Spleen (tissue), 11 donors: Measurements from ENCODE around the gene TMEM144. TPM values are rescaled to one million over a fixed set of nuclear protein-coding genes. Genes with fewer than 3 reads are reported as not detected.

Experiments
- DNase-seq: peaks from one replicate; pipeline ENCODE4 v3.0.0-alpha.2; 2020
- H3K27ac ChIP-seq, 8 donors: fragments of 200-600 bp; sonication (generic) in 7 of 8; 1 replicate in 4 of 8; 2 replicates in 4 of 8; pipeline versions ENCODE4 v1.5.0 to v1.8.0; 2016 to 2021; ENCODE audit warnings: inconsistent platforms in 4 of 8, mild to moderate bottlenecking in 4 of 8, moderate library complexity in 1 of 8
- H3K27me3 ChIP-seq, 7 donors: fragments of 200-600 bp; sonication (generic) in 6 of 7; replicated peaks in 1 of 7; 1 replicate in 4 of 7; 2 replicates in 3 of 7; pipeline versions ENCODE4 v1.5.0 to v1.8.0; 2016 to 2021; ENCODE audit warnings: inconsistent platforms in 3 of 7, mild to moderate bottlenecking in 1 of 7
- H3K36me3 ChIP-seq, 6 donors: fragments of 200-600 bp; sonication (generic) in 5 of 6; 1 replicate in 4 of 6; 2 replicates in 2 of 6; pipeline versions ENCODE4 v1.5.0 to v1.8.0; 2016 to 2021; ENCODE audit warnings: inconsistent platforms in 2 of 6
- H3K4me1 ChIP-seq, 6 donors: fragments of 200-600 bp; sonication (generic) in 5 of 6; 1 replicate in 3 of 6; 2 replicates in 3 of 6; pipeline versions ENCODE4 v1.5.0 to v1.8.0; 2016 to 2021; ENCODE audit warnings: inconsistent platforms in 3 of 6
- H3K4me3 ChIP-seq, 8 donors: fragments of 200-600 bp; sonication (generic) in 7 of 8; 1 replicate in 4 of 8; 2 replicates in 4 of 8; pipeline versions ENCODE4 v1.5.0 to v1.8.0; 2016 to 2021; ENCODE audit warnings: inconsistent platforms in 4 of 8, mild to moderate bottlenecking in 4 of 8, moderate library complexity in 2 of 8
- H3K9me3 ChIP-seq, 8 donors: fragments of 200-600 bp; sonication (generic) in 7 of 8; 1 replicate in 4 of 8; 2 replicates in 4 of 8; pipeline versions ENCODE4 v1.5.0 to v1.8.0; 2016 to 2021; ENCODE audit warnings: inconsistent platforms in 4 of 8
- CTCF ChIP-seq, 11 experiments: fragments of 200-600 bp in 7 of 11; fragments of 450-650 bp in 4 of 11; sonication (generic) in 4 of 11; IDR thresholded peaks in 8 of 11; conservative IDR thresholded peaks in 3 of 11; 1 replicate in 7 of 11; 2 replicates in 4 of 11; pipeline versions ENCODE4 v1.4.0 to v1.8.0; 2016 to 2021; ENCODE audit warnings: antibody characterized with exemption in 11 of 11, inconsistent platforms in 4 of 11, mild to moderate bottlenecking in 1 of 11
- POLR2A ChIP-seq, 3 donors: fragments of 450-650 bp; IDR thresholded peaks; one replicate each; pipeline ENCODE4 v1.5.1; 2017; ENCODE audit warnings: antibody characterized with exemption in 3 of 3, mild to moderate bottlenecking in 1 of 3
- POLR2AphosphoS5 ChIP-seq, 3 donors: sonication (generic); formaldehyde crosslinking; IDR thresholded peaks; one replicate each; pipeline ENCODE4 v1.5.1; 2017; ENCODE audit warnings: antibody characterized with exemption in 3 of 3
- WGBS, 5 donors: extraction: QIAGEN DNeasy Blood & Tissue Kit in 3 of 5; methylation state at CpG; one replicate each; pipeline versions ENCODE4 v1.1.5 to v1.1.7; 2013 to 2018; 5-methylcytosine and 5-hydroxymethylcytosine counted together
- intact Hi-C: fragments of 100-400 bp; cut with DNase I; formaldehyde crosslinking; loops from one replicate; pipeline ENCODE4 v1.15.0; 2023; ENCODE audit warnings: low total_unique reads
- polyA plus RNA-seq, 3 donors: library from polyadenylated mRNA; stranded (reverse); fragments of 200-250 nt; gene quantifications; one replicate each; pipeline ENCODE4 v1.2.1, GENCODE V29; 2013
- total RNA-seq, 7 donors: library from RNA; depleted of rRNA in 3 of 7; stranded (reverse); fragments of >200 nt in 3 of 7; fragmentation: NEBNext Ultra II Directional in 4 of 7; extraction: Animal tissue kit (Norgen Biotek cat#: 25700) in 4 of 7; gene quantifications; one replicate each; pipeline versions ENCODE4 v1.1.0 to v1.2.1, GENCODE V29; 2016 to 2021
- donor health status: healthy with polysubstance abuse.
- donor health status: DM: no; HTN: no; CAD: no; lungs with moderate emphysema.
- donor health status: DM: no; HTN: no; CAD: no.
- donor health status: Bipolar disorder and iron deficiency.
- donor health status: healthy.
- donor health status: DM: no; HTN: no; CAD: no.
- donor health status: DM: yes; HTN: yes; CAD: no.

TMEM144 gene
- total and polyA plus RNA-seq, 10 donors: 0.56 to 21.3 (median 5.8) TPM

- Histone ChIP-seq H3K36me3 (no peaks in the 10 kb centered on the region), H3K27me3 (no peaks in the 10 kb centered on the region), H3K4me3 (no peak overlapping the region), H3K4me1 (no peaks in the 10 kb centered on the region), H3K27ac (peak overlapping the region in 1 of 8 donors; percentile 2), H3K9me3 (no peaks in the 10 kb centered on the region)
- intact Hi-C loops: no loop called here
- TF ChIP-seq CTCF (IDR thresholded peaks at IDR 0.05 in 8 of 11, conservative IDR thresholded peaks at IDR 0.05 in 3 of 11): no peak
- no peak for TF ChIP-seq POLR2AphosphoS5 (IDR thresholded peaks at IDR 0.05)
- TF ChIP-seq POLR2A (IDR thresholded peaks at IDR 0.05): no peak
- WGBS, 5 donors: 12 to 36% (median 16%) methylated on average over 1 of the region's 1 CpG
- no peak for DNase-seq
These were observed 7.8 kb upstream of the TMEM144 start for GRCh38 chr4:158202481-158202880.

GRCh38 chr4:158203436-158203835, 6.8 kb upstream of the TMEM144 start:
- TF ChIP-seq POLR2AphosphoS5 (IDR thresholded peaks at IDR 0.05): no peak
- no peak for TF ChIP-seq CTCF (IDR thresholded peaks at IDR 0.05 in 8 of 11, conservative IDR thresholded peaks at IDR 0.05 in 3 of 11)
- DNase-seq: no peak
- Histone ChIP-seq H3K4me3 (no peak overlapping the region), H3K9me3 (no peaks in the 10 kb centered on the region), H3K36me3 (no peaks in the 10 kb centered on the region), H3K4me1 (no peaks in the 10 kb centered on the region), H3K27ac (no peak overlapping the region), H3K27me3 (no peaks in the 10 kb centered on the region)
- intact Hi-C loops: no loop called here
- WGBS, 5 donors: 42 to 84% (median 55%) methylated on average over 2 of the region's 2 CpGs

- Histone ChIP-seq H3K36me3 (no peaks in the 10 kb centered on the region), H3K27me3 (no peaks in the 10 kb centered on the region), H3K27ac (no peak overlapping the region), H3K4me3 (no peak overlapping the region), H3K9me3 (no peaks in the 10 kb centered on the region), H3K4me1 (peaks cover 0 to 3% (median 0%) of the 10 kb centered on the region in 6 donors)
- TF ChIP-seq CTCF (IDR thresholded peaks at IDR 0.05 in 8 of 11, conservative IDR thresholded peaks at IDR 0.05 in 3 of 11): no peak
- no peak for TF ChIP-seq POLR2AphosphoS5 (IDR thresholded peaks at IDR 0.05)
- TF ChIP-seq POLR2A (IDR thresholded peaks at IDR 0.05): no peak
- 92 to 99% (median 96%) methylated on average over 3 of the region's 3 CpGs for WGBS, 5 donors
- no peak for DNase-seq
- intact Hi-C loops: no loop called here
These were observed 6.4 kb upstream of the TMEM144 start for GRCh38 chr4:158203929-158204328.

- no peaks in the 10 kb centered on the region for H3K36me3 ChIP-seq
- H3K4me3 ChIP-seq: no peak overlapping the region
- 22 to 42% (median 26%) methylated on average over 5 of the region's 5 CpGs for WGBS, 5 donors
- no peak for TF ChIP-seq POLR2A (IDR thresholded peaks at IDR 0.05)
- TF ChIP-seq CTCF (IDR thresholded peaks at IDR 0.05 in 8 of 11, conservative IDR thresholded peaks at IDR 0.05 in 3 of 11): no peak
- no peak for TF ChIP-seq POLR2AphosphoS5 (IDR thresholded peaks at IDR 0.05)
- no peaks in the 10 kb centered on the region for H3K9me3 ChIP-seq
- intact Hi-C loops: no loop called here
- H3K27me3 ChIP-seq: peaks cover 0 to 12% (median 0%) of the 10 kb centered on the region in 7 donors
- H3K27ac ChIP-seq: peak overlapping the region in 6 of 8 donors; percentile 74 to 89 (median 84)
- H3K4me1 ChIP-seq: peaks cover 0 to 30% (median 9%) of the 10 kb centered on the region in 6 donors
- DNase-seq: peak; percentile 41
These were observed 1.2 kb upstream of the TMEM144 start for GRCh38 chr4:158208963-158209640.
